H1 (cell line): Measurements from ENCODE around the gene AHSP. TPM values are rescaled to one million over a fixed set of nuclear protein-coding genes. Genes with fewer than 3 reads are reported as not detected.

Experiments used
- CTCF ChIA-PET: fragments of 300-600 bp; sonication (Branson Sonifier 250); formaldehyde crosslinking; loops from one replicate; lab custom pipeline; 2021; ENCODE audit not compliant: partially characterized antibody; lab: Charles Lee
- POLR2A ChIA-PET: fragments of 300-600 bp; sonication (Branson Sonifier 250); formaldehyde crosslinking; loops from one replicate; lab custom pipeline; 2021; ENCODE audit warnings: inconsistent platforms; ENCODE audit not compliant: partially characterized antibody; lab: Charles Lee
- DNase-seq, 2 experiments: peaks; one replicate each; pipeline versions ENCODE4 v3.0.0 to v3.0.0-alpha.2; 2010 to 2022; ENCODE audit warnings: low spot score in 2 of 2, low read depth in 1 of 2, mixed read lengths in 1 of 2
- FAIRE-seq: peaks from 2 replicates; lab custom pipeline; 2011; peaks lifted over from hg19 to GRCh38; lab: Jason Lieb, UNC
- H2AFZ ChIP-seq: 2 replicates; pipeline ENCODE4 v1.8.1; 2012; ENCODE audit warnings: low read length, inconsistent platforms
- H2AK5ac ChIP-seq: 2 replicates; pipeline ENCODE4 v1.6.1; 2013; ENCODE audit warnings: low read depth, low read length
- H2BK120ac ChIP-seq: replicated peaks from 2 replicates; pipeline ENCODE3; 2013; ENCODE audit warnings: low read depth, low read length, inconsistent platforms
- H2BK12ac ChIP-seq: 2 replicates; pipeline ENCODE4 v1.6.1; 2013; ENCODE audit warnings: low read depth, low read length
- H2BK15ac ChIP-seq: 2 replicates; pipeline ENCODE4 v1.6.1; 2013; ENCODE audit warnings: low read length
- H2BK20ac ChIP-seq: 2 replicates; pipeline ENCODE4 v1.6.1; 2013; ENCODE audit warnings: low read length
- H2BK5ac ChIP-seq: 2 replicates; pipeline ENCODE4 v1.6.1; 2013; ENCODE audit warnings: low read depth, low read length
- H3K14ac ChIP-seq: 2 replicates; pipeline ENCODE4 v1.6.1; 2013; ENCODE audit warnings: inconsistent platforms; ENCODE audit not compliant: insufficient read length
- H3K18ac ChIP-seq: 2 replicates; pipeline ENCODE4 v1.6.1; 2013; ENCODE audit warnings: low read length; ENCODE audit errors: extremely low read depth
- H3K23ac ChIP-seq: 2 replicates; pipeline ENCODE4 v1.6.1; 2013; ENCODE audit warnings: inconsistent platforms; ENCODE audit not compliant: insufficient read length
- H3K23me2 ChIP-seq: 2 replicates; pipeline ENCODE4 v1.6.1; 2013; ENCODE audit warnings: low read depth, low read length
- H3K27ac ChIP-seq: 2 replicates; pipeline ENCODE4 v1.6.1; 2011; ENCODE audit warnings: low read depth, low read length, inconsistent platforms
- H3K27me3 ChIP-seq, 4 experiments: replicated peaks in 1 of 4; 1 replicate in 1 of 4; 2 replicates in 3 of 4; pipeline versions ENCODE4 v1.6.1 to v1.8.1; 2011 to 2013; ENCODE audit warnings: low read length in 3 of 4, mild to moderate bottlenecking in 3 of 4, inconsistent platforms in 2 of 4, mixed read lengths in 2 of 4, moderate library complexity in 1 of 4; ENCODE audit not compliant: control insufficient read depth in 3 of 4, insufficient read depth in 3 of 4; ENCODE audit errors: extremely low read depth in 1 of 4
- H3K36me3 ChIP-seq, 4 experiments: 2 replicates each; pipeline versions ENCODE4 v1.6.1 to v1.8.1; 2011 to 2013; ENCODE audit warnings: mild to moderate bottlenecking in 4 of 4, low read length in 3 of 4, moderate library complexity in 2 of 4, control low read depth in 1 of 4, inconsistent platforms in 1 of 4; ENCODE audit not compliant: insufficient read depth in 4 of 4, control insufficient read depth in 2 of 4
- H3K4ac ChIP-seq: replicated peaks from 2 replicates; pipeline ENCODE3; 2013; ENCODE audit warnings: low read length, low read depth, mixed read lengths, inconsistent platforms; ENCODE audit not compliant: insufficient read length
- H3K4me1 ChIP-seq, 4 experiments: replicated peaks in 1 of 4; 1 replicate in 1 of 4; 2 replicates in 3 of 4; pipeline versions ENCODE4 v1.6.1 to v1.8.1; 2011 to 2013; ENCODE audit warnings: low read length in 3 of 4, inconsistent platforms in 2 of 4, mixed read lengths in 1 of 4; ENCODE audit not compliant: insufficient read depth in 4 of 4, control insufficient read depth in 3 of 4
- H3K4me2 ChIP-seq, 2 experiments: 2 replicates each; pipeline versions ENCODE4 v1.6.1 to v1.8.1; 2011 to 2013; ENCODE audit warnings: low read depth in 2 of 2, low read length in 2 of 2, control low read depth in 1 of 2, inconsistent platforms in 1 of 2, mild to moderate bottlenecking in 1 of 2; ENCODE audit not compliant: insufficient read depth in 1 of 2
- H3K4me3 ChIP-seq, 4 experiments: fragments of 200-600, 300-600 bp in 1 of 4; sonication (generic), shearing (Covaris generic), sonication (Bioruptor Twin) in 1 of 4; 2 replicates each; pipeline versions ENCODE4 v1.5.1 to v1.8.1; 2011 to 2016; ENCODE audit warnings: low read length in 4 of 4, low read depth in 3 of 4, control low read depth in 2 of 4, inconsistent platforms in 2 of 4, mild to moderate bottlenecking in 2 of 4, mixed read lengths in 1 of 4, moderate library complexity in 1 of 4; ENCODE audit not compliant: insufficient read depth in 2 of 4; ENCODE audit errors: extremely low read depth in 1 of 4
- H3K56ac ChIP-seq: replicated peaks from 2 replicates; pipeline ENCODE3; 2013; ENCODE audit warnings: low read depth, mild to moderate bottlenecking, mixed read lengths, low read length, inconsistent platforms; ENCODE audit not compliant: insufficient read length
- H3K79me1 ChIP-seq: 2 replicates; pipeline ENCODE4 v1.6.1; 2013; ENCODE audit warnings: low read depth, low read length, control low read depth
- H3K79me2 ChIP-seq, 2 experiments: 2 replicates each; pipeline versions ENCODE4 v1.6.1 to v1.8.1; 2012 to 2013; ENCODE audit warnings: low read length in 2 of 2, mild to moderate bottlenecking in 2 of 2, inconsistent platforms in 1 of 2; ENCODE audit not compliant: insufficient read depth in 2 of 2, control insufficient read depth in 1 of 2
- H3K9ac ChIP-seq, 4 experiments: replicated peaks in 1 of 4; 1 replicate in 1 of 4; 2 replicates in 3 of 4; pipeline versions ENCODE4 v1.6.1 to v1.8.1; 2011 to 2013; ENCODE audit warnings: low read depth in 3 of 4, low read length in 3 of 4, control low read depth in 2 of 4, mild to moderate bottlenecking in 2 of 4, moderate library complexity in 2 of 4, inconsistent platforms in 1 of 4; ENCODE audit errors: extremely low read depth in 1 of 4
- H3K9me3 ChIP-seq, 2 experiments: 2 replicates each; pipeline versions ENCODE4 v1.6.1 to v1.8.1; 2012 to 2013; ENCODE audit warnings: mild to moderate bottlenecking in 2 of 2, moderate library complexity in 2 of 2, control low read depth in 1 of 2, inconsistent platforms in 1 of 2, low read depth in 1 of 2, low read length in 1 of 2, mixed read lengths in 1 of 2; ENCODE audit not compliant: insufficient read depth in 2 of 2
- H4K20me1 ChIP-seq, 2 experiments: replicated peaks in 1 of 2; 2 replicates each; pipeline versions ENCODE3 to v1.8.1; 2011 to 2013; ENCODE audit warnings: inconsistent platforms in 2 of 2, low read length in 2 of 2, mild to moderate bottlenecking in 1 of 2; ENCODE audit not compliant: insufficient read depth in 2 of 2, control insufficient read depth in 1 of 2
- H4K5ac ChIP-seq: 2 replicates; pipeline ENCODE4 v1.6.1; 2013; ENCODE audit warnings: low read length, low read depth, mixed read lengths, inconsistent platforms; ENCODE audit not compliant: insufficient read length
- H4K8ac ChIP-seq: 2 replicates; pipeline ENCODE4 v1.8.0; 2013; ENCODE audit warnings: mild to moderate bottlenecking, moderate library complexity, low read length, inconsistent platforms; ENCODE audit not compliant: insufficient read depth; ENCODE audit errors: extremely low read depth
- H4K91ac ChIP-seq: replicated peaks from 2 replicates; pipeline ENCODE3; 2013; ENCODE audit warnings: low read length, mixed read lengths, inconsistent platforms; ENCODE audit not compliant: insufficient read length
- BCL11A ChIP-seq, 2 experiments: IDR thresholded peaks; one replicate each; pipeline ENCODE4 v1.6.1; 2011; ENCODE audit warnings: low read depth in 2 of 2, low read length in 2 of 2, mild to moderate bottlenecking in 2 of 2
- CTCF ChIP-seq, 3 experiments: IDR thresholded peaks; 1 replicate in 2 of 3; 2 replicates in 1 of 3; pipeline versions ENCODE4 v1.5.1 to v1.6.1; 2011; ENCODE audit warnings: low read length in 3 of 3, mild to moderate bottlenecking in 3 of 3, inconsistent platforms in 2 of 3, low read depth in 1 of 3, moderate library complexity in 1 of 3; ENCODE audit not compliant: insufficient read depth in 1 of 3; ENCODE audit errors: control extremely low read depth in 1 of 3
- HDAC6 ChIP-seq: IDR thresholded peaks from one replicate; pipeline ENCODE4 v1.7.1; 2012; ENCODE audit warnings: low read depth, mild to moderate bottlenecking, inconsistent platforms, low read length, moderate library complexity
- JUN ChIP-seq: IDR thresholded peaks from 2 replicates; pipeline ENCODE4 v1.6.1; 2011; ENCODE audit warnings: low read depth, mild to moderate bottlenecking, improper control_type of control experiment, low read length
- NRF1 ChIP-seq: IDR thresholded peaks from 2 replicates; pipeline ENCODE4 v1.6.1; 2011; ENCODE audit warnings: mild to moderate bottlenecking, low read depth, low read length, improper control_type of control experiment
- SIN3A ChIP-seq, 2 experiments: IDR thresholded peaks in 1 of 2; conservative IDR thresholded peaks in 1 of 2; 2 replicates each; pipeline ENCODE4 v1.6.1; 2011 to 2012; ENCODE audit warnings: low read length in 2 of 2, improper control_type of control experiment in 1 of 2, low read depth in 1 of 2, mild to moderate bottlenecking in 1 of 2
- SP4 ChIP-seq: IDR thresholded peaks from 2 replicates; pipeline ENCODE4 v1.6.1; 2012; ENCODE audit warnings: low read length, inconsistent platforms
- SUZ12 ChIP-seq: fragments of 200-600 bp; sonication (generic); IDR thresholded peaks from 2 replicates; pipeline ENCODE4 v1.6.1; 2012; ENCODE audit warnings: mild to moderate bottlenecking, inconsistent platforms, low read length, moderate library complexity, mixed read lengths
- TCF12 ChIP-seq: IDR thresholded peaks from 2 replicates; pipeline ENCODE4 v1.6.1; 2011; ENCODE audit warnings: low read depth, mild to moderate bottlenecking, low read length
- USF2 ChIP-seq: IDR thresholded peaks from 2 replicates; pipeline ENCODE4 v1.6.1; 2011; ENCODE audit warnings: low read length, improper control_type of control experiment
- WGBS, 2 experiments: shearing (Covaris generic) in 1 of 2; methylation state at CpG; one replicate each; pipeline versions ENCODE4 v1.1.6 to v1.1.7; 2013 to 2015; ENCODE audit warnings: low lambda C conversion rate in 2 of 2, mixed read lengths in 2 of 2, inconsistent platforms in 1 of 2, low coverage in 1 of 2, missing lambda C conversion rate in 1 of 2; ENCODE audit not compliant: insufficient replicate concordance in 2 of 2, insufficient coverage in 1 of 2, insufficient read length in 1 of 2; ENCODE audit errors: extremely low coverage in 1 of 2, missing lambda C conversion rate in 1 of 2; 5-methylcytosine and 5-hydroxymethylcytosine counted together
- polyA plus RNA-seq, 7 experiments: library from polyadenylated mRNA; depleted of rRNA in 3 of 7; stranded (reverse) in 5 of 7; unstranded in 2 of 7; fragments of >200 nt in 5 of 7; fragments of 200-250 nt in 2 of 7; gene quantifications; 1 replicate in 5 of 7; 2 replicates in 1 of 7; 4 replicates in 1 of 7; pipeline versions ENCODE4 v1.2.1 to v1.2.3, GENCODE V29; 2011 to 2013; ENCODE audit warnings: missing spikeins in 2 of 7, mixed read lengths in 2 of 7
- total RNA-seq: library from RNA; stranded (reverse); fragmentation: NEBNext Ultra II Directional; extraction: Animal tissue kit (Norgen Biotek cat#: 25700); gene quantifications from 2 replicates; pipeline ENCODE4 v1.2.1, GENCODE V29; 2021

Gene AHSP
- total and polyA plus RNA-seq, 2 of the 8 experiments (the other 6 are each of a cell fraction or from before 2014, with no cell fraction given), result 0.91 to 15.3 TPM

- Histone ChIP-seq H4K5ac (no peak overlapping the region), H3K79me2 (no peaks in the 10 kb centered on the region), H3K27ac (no peak overlapping the region), H2BK15ac (no peak overlapping the region), H2AFZ (no peak overlapping the region), H3K27me3 (peaks cover 14 to 65% (median 46%) of the 10 kb centered on the region in 4 experiments), H3K23me2 (peaks cover 15% of the 10 kb centered on the region), H2BK5ac (no peak overlapping the region), H4K20me1 (peaks cover 0 to 18% of the 10 kb centered on the region in 2 experiments), H2BK120ac (no peak overlapping the region), H3K56ac (no peak overlapping the region), H3K4me1 (peaks cover 0 to 8% (median 5%) of the 10 kb centered on the region in 4 experiments; a peak in 5 of 7 replicates), H3K9ac (no peak overlapping the region), H3K79me1 (no peaks in the 10 kb centered on the region), H2BK20ac (no peak overlapping the region), H4K91ac (no peak overlapping the region), H2BK12ac (no peak overlapping the region), H3K4me2 (no peak overlapping the region), H3K36me3 (no peaks in the 10 kb centered on the region), H2AK5ac (no peak overlapping the region), H3K14ac (no peak overlapping the region), H4K8ac (no peak overlapping the region), H3K4me3 (no peak overlapping the region), H3K9me3 (no peaks in the 10 kb centered on the region), H3K4ac (no peak overlapping the region), H3K23ac (no peak overlapping the region), H3K18ac (no peak overlapping the region)
- DNase-seq (no peak), FAIRE-seq (no peak)
- ChIA-PET POLR2A (interaction anchor here (1.5 to 7.9 kb wide), 3 partner anchors 9 to 22 kb away, joined by 4 to 69 read pairs (median 31); no protein-coding TSS in a partner anchor), CTCF (interaction anchor here (0.7 to 3.5 kb wide), 5 partner anchors 8 to 227 kb away, joined by 3 to 12 read pairs (median 4); a partner anchor contains a TSS)
- WGBS, 2 experiments, result 93% methylated on average over 13 of the region's 17 CpGs; no CpG with 5 or more reads in 1 of the 2 experiments
- TF ChIP-seq USF2 (no peak), NRF1 (no peak), SIN3A (conservative IDR thresholded peaks at IDR 0.05 in 1 of 2, IDR thresholded peaks at IDR 0.05 in 1 of 2; ENCODE audit: low read depth in 1 of 2, low read length in 2 of 2) (no peak), SUZ12 (no peak), TCF12 (no peak), SP4 (no peak), CTCF (IDR thresholded peaks at IDR 0.05; ENCODE audit: control extremely low read depth in 1 of 3, insufficient read depth in 1 of 3, low read depth in 1 of 3, low read length in 3 of 3) (no peak), JUN (no peak), HDAC6 (no peak), BCL11A (IDR thresholded peaks at IDR 0.05; ENCODE audit: low read depth in 2 of 2, low read length in 2 of 2) (no peak)
Measured at GRCh38 chr16:31485571-31485970, 42.1 kb upstream of the AHSP start.
